Keratinocyte (primary cell): ENCODE results near the gene AP4B1. TPM values are rescaled to one million over a fixed set of nuclear protein-coding genes. Genes with fewer than 3 reads are reported as not detected.

Experiments used
- DNase-seq: peaks from one replicate; pipeline ENCODE4 v3.0.0-alpha.2; 2011; ENCODE audit warnings: low read depth, missing footprints, low spot score
- FAIRE-seq: peaks from 2 replicates; lab custom pipeline; 2011; peaks lifted over from hg19 to GRCh38; lab: Jason Lieb, UNC
- H2AFZ ChIP-seq: 2 replicates; pipeline ENCODE4 v1.6.0; 2012; ENCODE audit warnings: low read length, control low read depth, inconsistent platforms; ENCODE audit not compliant: control insufficient read depth
- H3K27ac ChIP-seq: 2 replicates; pipeline ENCODE4 v1.5.1; 2011; ENCODE audit warnings: low read length; ENCODE audit not compliant: control insufficient read depth, insufficient read depth
- H3K27me3 ChIP-seq: 3 replicates; pipeline ENCODE4 v1.6.0; 2011; ENCODE audit warnings: low read length; ENCODE audit not compliant: control insufficient read depth, insufficient read depth; ENCODE audit errors: extremely low read depth
- H3K36me3 ChIP-seq, 2 experiments: 2 replicates in 1 of 2; 3 replicates in 1 of 2; pipeline ENCODE4 v1.5.1; 2011; ENCODE audit warnings: low read length in 2 of 2, mild to moderate bottlenecking in 1 of 2; ENCODE audit not compliant: control insufficient read depth in 2 of 2, insufficient read depth in 2 of 2; ENCODE audit errors: extremely low read depth in 1 of 2
- H3K4me1 ChIP-seq: 3 replicates; pipeline ENCODE4 v1.5.1; 2011; ENCODE audit warnings: low read length; ENCODE audit not compliant: control insufficient read depth, insufficient read depth; ENCODE audit errors: extremely low read depth
- H3K4me2 ChIP-seq: 3 replicates; pipeline ENCODE4 v1.6.0; 2011; ENCODE audit warnings: low read depth, low read length; ENCODE audit not compliant: control insufficient read depth, insufficient read depth; ENCODE audit errors: extremely low read depth
- H3K4me3 ChIP-seq, 3 experiments: fragments of 200-600 bp in 1 of 3; sonication (generic) in 1 of 3; 2 replicates in 2 of 3; 3 replicates in 1 of 3; pipeline ENCODE4 v1.5.1; 2011 to 2016; ENCODE audit warnings: low read length in 3 of 3, mild to moderate bottlenecking in 3 of 3, control low read depth in 2 of 3, inconsistent platforms in 1 of 3, low read depth in 1 of 3, mixed read lengths in 1 of 3, mixed run types in 1 of 3, moderate library complexity in 1 of 3; ENCODE audit not compliant: control insufficient read depth in 2 of 3, insufficient read depth in 2 of 3; ENCODE audit errors: extremely low read depth in 1 of 3
- H3K79me2 ChIP-seq: 2 replicates; pipeline ENCODE4 v1.6.0; 2012; ENCODE audit warnings: low read length; ENCODE audit not compliant: control insufficient read depth, insufficient read depth
- H3K9ac ChIP-seq: 3 replicates; pipeline ENCODE4 v1.6.0; 2011; ENCODE audit warnings: low read length; ENCODE audit not compliant: control insufficient read depth, insufficient read depth; ENCODE audit errors: extremely low read depth
- H3K9me1 ChIP-seq: 3 replicates; pipeline ENCODE4 v1.6.0; 2011; ENCODE audit warnings: low read length; ENCODE audit not compliant: control insufficient read depth, insufficient read depth; ENCODE audit errors: extremely low read depth
- H3K9me3 ChIP-seq: 2 replicates; pipeline ENCODE4 v1.5.1; 2012; ENCODE audit warnings: low read depth, low read length; ENCODE audit not compliant: control insufficient read depth
- H4K20me1 ChIP-seq: 3 replicates; pipeline ENCODE4 v1.6.0; 2011; ENCODE audit warnings: low read length; ENCODE audit not compliant: control insufficient read depth, insufficient read depth; ENCODE audit errors: extremely low read depth
- EZH2 ChIP-seq: IDR thresholded peaks from one replicate; pipeline ENCODE4 v1.6.1; 2012; ENCODE audit warnings: inconsistent platforms, mild to moderate bottlenecking, low read length, moderate library complexity
- dilution Hi-C: fragments of 300-500 bp; cut with MboI; formaldehyde crosslinking; loops from one replicate; pipeline ENCODE4 v1.7.0; 2020; ENCODE audit warnings: low sequenced_read_pairs; ENCODE audit not compliant: extremely low pct_ligation_motif_present
- polyA plus RNA-seq, 5 experiments: library from polyadenylated mRNA; depleted of rRNA in 3 of 5; stranded (reverse) in 3 of 5; stranded (forward) in 1 of 5; unstranded in 1 of 5; fragments of >200 nt; gene quantifications; 1 replicate in 1 of 5; 2 replicates in 3 of 5; 3 replicates in 1 of 5; pipeline versions ENCODE4 v1.2.1 to v1.2.3, GENCODE V29; 2011 to 2012; ENCODE audit warnings: missing spikeins in 2 of 5, low read depth in 1 of 5, low replicate concordance in 1 of 5
- TF ChIP-seq, protein P1 (sequence below), 3 experiments: IDR thresholded peaks in 1 of 3; conservative IDR thresholded peaks in 1 of 3; optimal IDR thresholded peaks in 1 of 3; 2 replicates in 2 of 3; 3 replicates in 1 of 3; pipeline versions ENCODE3 to v1.5.1; 2011; ENCODE audit warnings: low read length in 3 of 3, mild to moderate bottlenecking in 3 of 3, moderate library complexity in 2 of 3, control low read depth in 1 of 3, inconsistent platforms in 1 of 3; ENCODE audit not compliant: insufficient read depth in 2 of 3; ENCODE audit errors: extremely low read depth in 1 of 3

Gene AP4B1
- polyA plus RNA-seq, 1 donor (not counting 4 experiments of a cell fraction or from before 2014, with no cell fraction given), result 16.5 TPM

DNA sequence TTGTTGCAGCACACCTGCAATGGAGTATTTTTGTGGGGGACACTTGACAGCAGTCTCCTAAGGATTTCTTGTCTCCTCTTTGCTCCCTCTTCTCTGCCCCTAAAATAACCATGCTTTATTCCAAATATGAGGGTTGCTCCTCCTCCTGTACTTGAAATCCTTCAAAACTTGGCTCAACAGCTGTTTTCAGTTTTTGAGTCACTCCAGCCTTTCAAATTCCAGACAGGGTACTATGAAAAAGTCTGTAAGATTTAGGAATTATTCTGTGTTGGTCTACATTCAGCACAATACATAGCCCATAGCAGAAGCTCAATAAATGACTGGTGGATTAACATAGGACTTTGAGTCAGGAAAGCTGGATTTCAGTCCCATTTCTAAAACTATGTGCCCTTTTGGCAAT is 5.5 kb downstream of the AP4B1 start:
- H3K27ac ChIP-seq, result no peak overlapping the region

GRCh38 chr1:113898241-113898814 is 6.3 kb downstream of the AP4B1 start:
- H3K27me3 ChIP-seq, result no peaks in the 10 kb centered on the region
- H3K4me3 ChIP-seq, result no peak overlapping the region
- no peaks in the 10 kb centered on the region for H4K20me1 ChIP-seq
- peaks cover 12 to 17% of the 10 kb centered on the region in 2 experiments for H3K36me3 ChIP-seq
- no peak overlapping the region for H3K9ac ChIP-seq
- dilution Hi-C loops, result no loop called here
- DNase-seq, result no peak
- no peak for FAIRE-seq
- H3K27ac ChIP-seq, result no peak overlapping the region
- no peak overlapping the region for H3K4me2 ChIP-seq
- peaks cover 2% of the 10 kb centered on the region for H3K79me2 ChIP-seq
- H3K9me1 ChIP-seq, result no peaks in the 10 kb centered on the region
- H2AFZ ChIP-seq, result no peak overlapping the region
- no peaks in the 10 kb centered on the region for H3K9me3 ChIP-seq
- H3K4me1 ChIP-seq, result peaks cover under 1% of the 10 kb centered on the region
- no peak for TF ChIP-seq EZH2
- TF ChIP-seq, protein P1, sequence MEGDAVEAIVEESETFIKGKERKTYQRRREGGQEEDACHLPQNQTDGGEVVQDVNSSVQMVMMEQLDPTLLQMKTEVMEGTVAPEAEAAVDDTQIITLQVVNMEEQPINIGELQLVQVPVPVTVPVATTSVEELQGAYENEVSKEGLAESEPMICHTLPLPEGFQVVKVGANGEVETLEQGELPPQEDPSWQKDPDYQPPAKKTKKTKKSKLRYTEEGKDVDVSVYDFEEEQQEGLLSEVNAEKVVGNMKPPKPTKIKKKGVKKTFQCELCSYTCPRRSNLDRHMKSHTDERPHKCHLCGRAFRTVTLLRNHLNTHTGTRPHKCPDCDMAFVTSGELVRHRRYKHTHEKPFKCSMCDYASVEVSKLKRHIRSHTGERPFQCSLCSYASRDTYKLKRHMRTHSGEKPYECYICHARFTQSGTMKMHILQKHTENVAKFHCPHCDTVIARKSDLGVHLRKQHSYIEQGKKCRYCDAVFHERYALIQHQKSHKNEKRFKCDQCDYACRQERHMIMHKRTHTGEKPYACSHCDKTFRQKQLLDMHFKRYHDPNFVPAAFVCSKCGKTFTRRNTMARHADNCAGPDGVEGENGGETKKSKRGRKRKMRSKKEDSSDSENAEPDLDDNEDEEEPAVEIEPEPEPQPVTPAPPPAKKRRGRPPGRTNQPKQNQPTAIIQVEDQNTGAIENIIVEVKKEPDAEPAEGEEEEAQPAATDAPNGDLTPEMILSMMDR (optimal IDR thresholded peaks at IDR 0.05 in 1 of 3, IDR thresholded peaks at IDR 0.05 in 1 of 3, conservative IDR thresholded peaks at IDR 0.05 in 1 of 3; ENCODE audit: extremely low read depth in 1 of 3, insufficient read depth in 2 of 3, low read length in 3 of 3), result no peak

More for the DNA sequence above, 5.5 kb downstream of the AP4B1 start:
- DNase-seq (no peak), FAIRE-seq (no peak)
- TF ChIP-seq, protein P1 (optimal IDR thresholded peaks at IDR 0.05 in 1 of 3, IDR thresholded peaks at IDR 0.05 in 1 of 3, conservative IDR thresholded peaks at IDR 0.05 in 1 of 3; ENCODE audit: extremely low read depth in 1 of 3, insufficient read depth in 2 of 3, low read length in 3 of 3), result no peak
- TF ChIP-seq EZH2, result no peak
- Histone ChIP-seq H3K36me3 (peaks cover 12 to 17% of the 10 kb centered on the region in 2 experiments), H3K4me1 (peaks cover 8% of the 10 kb centered on the region), H3K4me3 (no peak overlapping the region), H3K79me2 (peaks cover 10% of the 10 kb centered on the region), H3K27me3 (no peaks in the 10 kb centered on the region), H3K4me2 (no peak overlapping the region), H4K20me1 (no peaks in the 10 kb centered on the region), H3K9me1 (no peaks in the 10 kb centered on the region), H3K9ac (no peak overlapping the region), H2AFZ (no peak overlapping the region), H3K9me3 (no peaks in the 10 kb centered on the region)
- dilution Hi-C loops, result no loop called here
